Measurements from ENCODE around the gene SAMD11.
A peak's percentile ranks its signal among the peaks of the same experiment; 100 is the strongest.

SAMD11 gene

GRCh38 chr1:947958-948357 lies 24.2 kb downstream of the SAMD11 start:
- no peak for DNase-seq

GRCh38 chr1:950268-950667 lies 26.5 kb downstream of the SAMD11 start:
- DNase-seq: no peak

GRCh38 chr1:950881-951280 lies 27.2 kb downstream of the SAMD11 start:
- DNase-seq: no peak

- no peak for DNase-seq
These were observed 27.6 kb downstream of the SAMD11 start for GRCh38 chr1:951364-951763.

- DNase-seq: no peak
These were observed 28.5 kb downstream of the SAMD11 start for GRCh38 chr1:952201-952600.

GRCh38 chr1:952603-953002 lies 28.9 kb downstream of the SAMD11 start:
- DNase-seq: no peak

GRCh38 chr1:953524-954320 lies 30.0 kb downstream of the SAMD11 start:
- no peak for DNase-seq

GRCh38 chr1:954927-955326 lies 31.2 kb downstream of the SAMD11 start:
- DNase-seq: no peak

GRCh38 chr1:955474-955873 lies 31.8 kb downstream of the SAMD11 start:
- no peak for DNase-seq

GRCh38 chr1:956636-957035 lies 32.9 kb downstream of the SAMD11 start:
- DNase-seq: no peak

- DNase-seq: peak; percentile 85
These were observed 35.4 kb downstream of the SAMD11 start, which contains the start of gene NOC2L for GRCh38 chr1:958823-959730. Gene NOC2L, minus strand, starts transcription at chr1:959256. Its CDS starts 16 bp downstream, at chr1:959240.

- DNase-seq: no peak
These were observed 36.1 kb downstream of the SAMD11 start for GRCh38 chr1:959731-960362.

GRCh38 chr1:960363-961131 lies 36.8 kb downstream of the SAMD11 start, which contains the start of gene KLHL17:
Gene KLHL17, plus strand, starts transcription at chr1:960584. Its CDS starts 110 bp downstream, at chr1:960694.
- DNase-seq: peak; percentile 63

- no peak for DNase-seq
These were observed 37.5 kb downstream of the SAMD11 start for GRCh38 chr1:961132-961669.

GRCh38 chr1:962381-963300 lies 38.9 kb downstream of the SAMD11 start:
- DNase-seq: no peak

- no peak for DNase-seq
These were observed 39.6 kb downstream of the SAMD11 start for GRCh38 chr1:963301-963651.

- DNase-seq: no peak
These were observed 40.2 kb downstream of the SAMD11 start for GRCh38 chr1:963746-964525.

GRCh38 chr1:964691-965525 lies 41.2 kb downstream of the SAMD11 start:
- no peak for DNase-seq

- no peak for DNase-seq
These were observed 41.9 kb downstream of the SAMD11 start for GRCh38 chr1:965526-966134.

Data from hematopoietic multipotent progenitor cell treated with erythropoietin and hydrocortisone succinate and interleukin-3 and kit ligand, for 8 days (in vitro differentiated cells).